Activated CD4-positive, alpha-beta T cell treated with anti-CD3 and anti-CD28 coated beads, Interleukin-2, amount 10 ng/mL, durations not matched to agents 24 days and 14 days (primary cell): Measurements from ENCODE around the gene RFX1. TPM values are rescaled to one million over a fixed set of nuclear protein-coding genes. Genes with fewer than 3 reads are reported as not detected.

ENCODE experiments used
- DNase-seq: peaks from one replicate; pipeline ENCODE4 v3.0.0; 2022
- H3K27ac Mint-ChIP-seq: one replicate; pipeline ENCODE4 v1.8.0; 2022; ENCODE audit warnings: mild to moderate bottlenecking, mixed read lengths
- H3K27me3 Mint-ChIP-seq: one replicate; pipeline ENCODE4 v1.8.0; 2022; ENCODE audit warnings: mixed read lengths
- H3K36me3 Mint-ChIP-seq: one replicate; pipeline ENCODE4 v1.8.0; 2022; ENCODE audit warnings: low read depth, mild to moderate bottlenecking, mixed read lengths
- H3K4me1 Mint-ChIP-seq: one replicate; pipeline ENCODE4 v1.8.0; 2021; ENCODE audit warnings: mixed read lengths
- H3K4me3 Mint-ChIP-seq: one replicate; pipeline ENCODE4 v1.8.0; 2022; ENCODE audit warnings: mild to moderate bottlenecking, moderate library complexity, mixed read lengths
- H3K9me3 Mint-ChIP-seq: one replicate; pipeline ENCODE4 v1.8.0; 2021; ENCODE audit warnings: mixed read lengths
- intact Hi-C: fragments of 100-400 bp; cut with micrococcal nuclease; formaldehyde crosslinking; loops from one replicate; pipeline ENCODE4 v1.15.1; 2023
- total RNA-seq: library from RNA; stranded (reverse); gene quantifications from 2 replicates; pipeline ENCODE4 v1.2.3, GENCODE V29; 2022

The RFX1 gene
- total RNA-seq, 1 donor from 2014 or later: 18.0 TPM

DNA sequence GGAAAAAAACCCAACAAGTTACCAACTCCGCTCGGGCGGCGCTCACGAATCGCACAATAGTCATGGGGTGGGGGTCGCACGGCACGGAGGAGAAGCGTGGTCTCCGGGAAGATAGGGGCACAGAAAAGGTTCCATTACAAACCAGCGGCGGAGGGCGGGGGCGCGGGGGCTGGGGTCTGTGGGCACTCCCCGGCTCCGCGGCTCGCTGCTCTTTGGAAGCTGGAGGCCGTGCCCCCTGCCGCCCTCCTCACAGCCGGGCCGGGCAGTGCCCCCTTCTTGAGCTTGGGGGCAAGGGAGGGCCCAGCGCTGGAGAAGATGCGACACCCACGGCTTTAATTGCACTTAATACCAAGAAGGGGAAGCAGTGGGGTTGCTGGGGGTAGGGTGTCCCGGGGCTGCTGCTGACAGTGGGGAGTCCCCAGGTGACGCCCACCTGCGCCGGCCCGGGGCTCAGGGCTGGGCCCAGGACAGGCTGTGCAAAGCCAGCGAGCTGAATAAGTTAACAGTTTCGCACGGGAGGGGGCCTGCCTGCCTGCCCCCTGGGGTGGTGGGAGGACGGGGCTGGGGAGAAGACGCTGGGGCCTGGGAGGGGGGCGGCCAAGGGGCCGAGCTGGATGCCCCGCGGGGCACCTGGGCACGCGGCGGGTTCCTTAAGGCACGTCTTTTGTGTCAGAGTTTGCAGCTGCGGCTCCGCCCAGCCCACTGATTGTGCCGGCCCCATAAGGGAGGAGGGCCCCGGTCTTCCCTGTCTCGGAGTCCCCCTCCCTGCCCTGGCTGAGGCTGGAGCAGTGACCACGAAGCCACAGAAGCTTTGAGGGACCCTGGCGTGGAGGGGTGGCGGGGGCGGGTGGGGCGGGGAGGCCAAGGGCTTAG is 44.1 kb downstream of the RFX1 start:
- intact Hi-C loops: no loop called here
- H3K4me1 Mint-ChIP-seq: no peaks in the 10 kb centered on the region
- no peak for DNase-seq

DNA sequence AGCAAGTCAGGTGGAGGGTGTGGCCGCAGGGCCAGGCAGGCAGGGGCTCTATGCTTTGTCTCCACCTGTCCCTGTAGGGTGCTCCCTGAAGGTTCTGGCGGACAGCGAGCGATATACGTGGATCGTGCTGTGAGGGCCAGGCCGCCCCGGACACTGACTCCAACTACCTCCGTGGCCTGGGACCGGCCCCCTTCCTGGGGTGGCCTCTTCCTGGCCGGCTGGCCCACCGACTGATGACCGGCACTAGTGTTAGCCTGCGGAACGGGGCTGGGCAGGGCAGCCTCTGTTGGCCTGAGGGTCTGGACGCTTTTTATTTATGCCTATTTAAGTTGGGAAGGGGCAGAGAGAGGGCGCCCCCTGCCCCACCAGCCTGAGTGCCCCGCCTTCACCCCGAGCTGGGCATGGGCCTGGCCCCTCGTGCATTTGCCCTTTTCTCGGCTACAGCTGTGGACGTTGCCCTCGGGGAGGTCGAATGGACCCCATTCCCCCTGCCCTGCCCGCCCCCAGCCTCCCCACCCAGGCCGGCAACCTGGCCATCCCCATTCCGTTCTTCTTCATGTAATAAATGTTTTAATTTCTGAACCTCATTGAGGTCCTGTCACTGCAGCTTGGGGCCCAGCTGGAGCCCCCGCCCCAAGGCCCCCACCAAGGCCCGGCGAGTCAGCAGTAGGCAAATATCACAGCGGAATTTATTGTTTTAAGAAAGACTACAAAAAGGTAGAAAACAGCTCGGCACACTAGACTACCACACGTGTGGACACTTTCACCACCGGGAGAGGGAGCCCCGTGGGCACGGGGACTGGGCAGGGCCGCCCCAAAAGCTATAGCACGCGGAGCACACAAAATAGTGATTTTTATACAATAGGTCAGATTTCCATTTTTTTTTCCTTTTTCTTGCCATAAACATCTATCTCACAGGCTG is 45.0 kb downstream of the RFX1 start:
- intact Hi-C loops: no loop called here
- Mint-ChIP-seq H3K9me3 (no peaks in the 10 kb centered on the region), H3K27me3 (no peaks in the 10 kb centered on the region), H3K36me3 (peaks cover 30% of the 10 kb centered on the region), H3K4me1 (no peaks in the 10 kb centered on the region), H3K27ac (peak overlapping the region; percentile 40), H3K4me3 (no peak overlapping the region)
- no peak for DNase-seq

More for the DNA sequence above, 44.1 kb downstream of the RFX1 start:
- no peaks in the 10 kb centered on the region for H3K9me3 Mint-ChIP-seq
- no peak overlapping the region for H3K27ac Mint-ChIP-seq
- peaks cover 23% of the 10 kb centered on the region for H3K36me3 Mint-ChIP-seq
- H3K4me3 Mint-ChIP-seq: no peak overlapping the region
- no peaks in the 10 kb centered on the region for H3K27me3 Mint-ChIP-seq

DNA sequence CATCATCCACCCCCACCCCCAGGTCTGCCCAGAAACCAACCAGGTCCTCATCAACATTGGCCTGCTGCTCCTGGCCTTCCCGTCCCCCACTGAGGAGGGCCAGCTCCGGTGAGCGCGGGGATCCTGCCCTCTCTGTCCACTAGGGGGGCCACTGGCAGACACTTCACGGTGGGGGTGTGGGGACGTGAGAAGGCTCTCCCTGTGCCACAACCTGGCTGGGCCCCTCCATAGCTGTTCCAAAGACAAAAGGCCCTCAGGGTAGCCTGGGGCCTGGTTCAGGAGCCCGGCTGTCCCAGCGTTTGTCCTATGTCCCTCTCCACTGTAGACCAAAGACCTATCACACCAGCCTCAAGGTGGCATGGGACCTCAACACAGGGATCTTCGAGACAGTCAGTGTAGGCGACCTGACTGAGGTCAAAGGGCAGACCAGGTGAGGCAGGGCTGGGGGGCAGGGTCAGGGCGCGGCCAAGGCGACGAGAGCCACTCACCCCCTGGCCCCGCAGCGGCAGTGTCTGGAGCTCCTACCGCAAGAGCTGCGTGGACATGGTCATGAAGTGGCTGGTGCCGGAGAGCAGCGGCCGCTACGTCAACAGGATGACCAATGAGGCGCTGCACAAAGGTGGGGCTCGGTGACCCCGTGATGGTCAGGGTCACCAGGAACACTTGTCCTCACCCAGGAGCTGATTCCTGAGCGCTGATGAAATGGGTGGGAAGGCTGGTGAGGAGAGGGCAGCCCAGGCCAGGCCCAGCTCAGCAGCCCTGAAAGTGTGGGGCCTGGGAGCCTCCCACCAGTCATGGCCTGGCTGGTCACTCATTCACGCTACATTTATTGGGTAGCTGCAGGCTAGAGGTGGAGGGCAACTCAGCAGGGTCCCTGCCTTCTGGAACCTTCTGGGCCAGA is 45.9 kb downstream of the RFX1 start:
- no peak overlapping the region for H3K27ac Mint-ChIP-seq

DNA sequence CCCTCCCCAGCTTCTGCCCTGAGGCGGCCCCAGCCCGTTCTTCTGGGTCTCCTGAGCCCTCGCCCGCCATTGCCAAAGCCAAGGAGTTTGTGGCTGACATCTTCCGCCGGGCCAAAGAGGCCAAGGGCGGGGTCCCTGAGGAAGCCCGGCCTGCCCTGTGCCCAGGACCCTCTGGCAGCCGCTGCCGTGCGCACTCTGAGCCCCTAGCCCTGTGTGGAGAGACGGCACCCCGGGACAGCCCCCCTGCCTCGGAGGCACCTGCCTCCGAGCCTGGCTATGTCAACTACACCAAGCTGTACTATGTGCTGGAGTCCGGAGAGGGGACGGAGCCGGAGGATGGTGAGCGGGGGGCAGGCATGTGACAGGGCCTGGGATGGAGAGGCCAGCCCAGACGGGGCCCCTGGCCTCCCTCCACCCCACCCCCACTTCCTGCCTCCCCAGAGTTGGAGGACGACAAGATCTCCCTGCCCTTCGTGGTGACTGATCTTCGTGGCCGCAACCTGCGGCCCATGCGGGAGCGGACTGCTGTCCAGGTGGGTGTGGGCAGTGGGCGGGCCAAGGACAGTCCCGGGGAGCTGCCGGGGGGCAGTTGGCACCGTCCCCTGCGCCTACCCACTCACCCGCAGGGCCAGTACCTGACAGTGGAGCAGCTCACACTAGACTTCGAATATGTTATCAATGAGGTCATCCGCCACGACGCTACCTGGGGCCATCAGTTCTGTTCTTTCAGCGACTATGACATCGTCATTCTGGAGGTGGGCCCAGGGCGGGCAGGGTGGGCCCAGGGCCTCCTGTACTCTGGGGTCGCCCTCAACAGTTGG is 46.8 kb downstream of the RFX1 start:
- Mint-ChIP-seq H3K4me1 (peaks cover 2% of the 10 kb centered on the region), H3K36me3 (peaks cover 32% of the 10 kb centered on the region), H3K4me3 (no peak overlapping the region), H3K9me3 (no peaks in the 10 kb centered on the region), H3K27ac (no peak overlapping the region), H3K27me3 (no peaks in the 10 kb centered on the region)
- no peak for DNase-seq
- intact Hi-C loops: no loop called here

More for the DNA sequence above, 45.9 kb downstream of the RFX1 start:
- H3K36me3 Mint-ChIP-seq: peaks cover 34% of the 10 kb centered on the region
- intact Hi-C loops: no loop called here
- H3K9me3 Mint-ChIP-seq: no peaks in the 10 kb centered on the region
- no peaks in the 10 kb centered on the region for H3K27me3 Mint-ChIP-seq
- H3K4me1 Mint-ChIP-seq: no peaks in the 10 kb centered on the region
- peak; percentile 72 for DNase-seq
- H3K4me3 Mint-ChIP-seq: no peak overlapping the region

GRCh38 chr19:13958043-13958442 is 48.1 kb downstream of the RFX1 start:
- intact Hi-C loops: no loop called here
- DNase-seq: no peak
- H3K36me3 Mint-ChIP-seq: peaks cover 32% of the 10 kb centered on the region

DNA sequence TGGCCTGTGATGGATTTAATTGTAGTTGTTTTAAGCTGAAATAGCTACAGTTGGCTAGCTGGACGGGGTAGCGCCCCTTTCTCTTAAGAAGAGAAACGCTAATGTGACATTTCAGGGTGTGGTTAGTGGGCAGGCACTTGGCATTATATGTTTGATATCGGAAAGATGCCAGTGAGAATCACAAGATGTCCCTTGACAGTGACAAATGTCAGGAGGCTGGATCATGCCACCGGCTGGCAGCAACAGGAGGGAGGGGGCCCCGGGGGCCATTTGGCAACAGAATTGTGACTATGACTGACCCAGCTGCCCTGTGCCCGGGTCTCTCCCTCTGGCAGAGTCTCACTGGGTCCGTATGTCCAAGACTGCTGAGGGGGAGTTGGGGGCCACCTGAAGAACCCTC is 49.1 kb downstream of the RFX1 start:
- no peaks in the 10 kb centered on the region for H3K27me3 Mint-ChIP-seq
- intact Hi-C loops: no loop called here
- no peaks in the 10 kb centered on the region for H3K9me3 Mint-ChIP-seq
- no peak overlapping the region for H3K4me3 Mint-ChIP-seq
- peaks cover 34% of the 10 kb centered on the region for H3K36me3 Mint-ChIP-seq
- H3K4me1 Mint-ChIP-seq: peaks cover 9% of the 10 kb centered on the region
- no peak for DNase-seq
- H3K27ac Mint-ChIP-seq: no peak overlapping the region

More at GRCh38 chr19:13958043-13958442, 48.1 kb downstream of the RFX1 start:
- H3K27me3 Mint-ChIP-seq: no peaks in the 10 kb centered on the region
- H3K4me1 Mint-ChIP-seq: peaks cover 8% of the 10 kb centered on the region
- no peak overlapping the region for H3K4me3 Mint-ChIP-seq
- H3K9me3 Mint-ChIP-seq: no peaks in the 10 kb centered on the region
- no peak overlapping the region for H3K27ac Mint-ChIP-seq

DNA sequence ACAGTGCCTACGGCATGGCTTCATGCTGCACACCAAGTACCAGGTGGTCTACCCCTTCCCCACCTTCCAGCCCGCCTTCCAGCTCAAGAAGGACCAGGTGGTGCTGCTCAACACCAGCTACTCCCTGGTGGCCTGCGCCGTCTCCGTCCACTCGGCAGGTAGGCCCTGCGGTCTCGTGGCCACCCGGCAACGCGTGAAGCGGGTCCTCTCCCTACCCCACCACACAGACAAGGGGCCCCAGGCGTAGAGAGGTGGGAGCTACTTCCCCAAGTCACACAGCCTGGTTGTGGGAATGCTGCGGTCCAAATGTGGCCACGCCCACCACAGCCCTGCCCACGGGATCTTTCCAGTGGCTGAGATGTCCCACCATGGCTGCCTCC is 49.8 kb downstream of the RFX1 start:
- intact Hi-C loops: no loop called here
- Mint-ChIP-seq H3K36me3 (peaks cover 30% of the 10 kb centered on the region), H3K4me3 (no peak overlapping the region)

GRCh38 chr19:13955662-13956364 is 50.3 kb downstream of the RFX1 start:
- intact Hi-C loops: no loop called here
- DNase-seq: no peak
- Mint-ChIP-seq H3K27me3 (no peaks in the 10 kb centered on the region), H3K4me3 (no peak overlapping the region), H3K27ac (no peak overlapping the region), H3K9me3 (no peaks in the 10 kb centered on the region), H3K36me3 (peaks cover 29% of the 10 kb centered on the region), H3K4me1 (peaks cover 14% of the 10 kb centered on the region)

More for the DNA sequence above, 49.8 kb downstream of the RFX1 start:
- Mint-ChIP-seq H3K4me1 (peaks cover 14% of the 10 kb centered on the region), H3K9me3 (no peaks in the 10 kb centered on the region), H3K27ac (no peak overlapping the region), H3K27me3 (no peaks in the 10 kb centered on the region)
- DNase-seq: no peak

- peak overlapping the region; percentile 62 for H3K27ac Mint-ChIP-seq
- no peak for DNase-seq
- peaks cover 24% of the 10 kb centered on the region for H3K36me3 Mint-ChIP-seq
- peak overlapping the region; percentile 99 for H3K4me3 Mint-ChIP-seq
- peaks cover 4% of the 10 kb centered on the region for H3K27me3 Mint-ChIP-seq
- H3K4me1 Mint-ChIP-seq: peaks cover 14% of the 10 kb centered on the region
- intact Hi-C loops: no loop called here
- H3K9me3 Mint-ChIP-seq: no peaks in the 10 kb centered on the region
These were observed 51.9 kb downstream of the RFX1 start for GRCh38 chr19:13954185-13954584.

- DNase-seq: peak; percentile 68
- intact Hi-C loops: loop anchor here (1.0 to 2.0 kb wide), 6 partner anchors 33 to 128 kb away; partner anchors contain the start of genes BRME1, CC2D1A, IL27RA and RFX1
These were observed 53.1 kb downstream of the RFX1 start for GRCh38 chr19:13952931-13953531.

GRCh38 chr19:13952154-13952930 is 53.8 kb downstream of the RFX1 start, which contains the start of gene DCAF15:
Gene DCAF15, plus strand, starts transcription at chr19:13952509. Its CDS starts 4 bp downstream, at chr19:13952513.
- H3K36me3 Mint-ChIP-seq: peaks cover 18% of the 10 kb centered on the region
- DNase-seq: peak; percentile 100
- H3K9me3 Mint-ChIP-seq: no peaks in the 10 kb centered on the region
- H3K27ac Mint-ChIP-seq: peak within 1 kb of the TSS; percentile 97
- H3K27me3 Mint-ChIP-seq: peaks cover 4% of the 10 kb centered on the region
- H3K4me1 Mint-ChIP-seq: peaks cover 14% of the 10 kb centered on the region
- H3K4me3 Mint-ChIP-seq: peak within 1 kb of the TSS; percentile 99
- intact Hi-C loops: loop anchor here (1.0 to 2.0 kb wide), 6 partner anchors 34 to 129 kb away; partner anchors contain the start of genes BRME1, CC2D1A, IL27RA and RFX1

More at GRCh38 chr19:13952931-13953531, 53.1 kb downstream of the RFX1 start:
- Mint-ChIP-seq H3K4me1 (peaks cover 14% of the 10 kb centered on the region), H3K9me3 (no peaks in the 10 kb centered on the region), H3K27me3 (peaks cover 4% of the 10 kb centered on the region), H3K36me3 (peaks cover 18% of the 10 kb centered on the region), H3K27ac (peak overlapping the region; percentile 75), H3K4me3 (peak overlapping the region; percentile 99)
